ENCODE data around the gene NAV1. TPM values are rescaled to one million over a fixed set of nuclear protein-coding genes. Genes with fewer than 3 reads are reported as not detected.
"Not testable (repeated sequence)": the region's sequence is repeated elsewhere in the genome, so short reads cannot be mapped to it uniquely, and the experiment has no call there.

Gene NAV1
- total and polyA plus RNA-seq, 5 experiments from 2014 or later = 0.10 to 3.0 (median 1.9) TPM

GRCh38 chr1:201545851-201546492 is 7.0 kb downstream of the NAV1 start:
- Mint-ChIP-seq H3K4me3 (no peak overlapping the region), H3K4me1 (peaks cover 0 to 4% (median under 1%) of the 10 kb centered on the region in 4 donors), H3K9me3 (peaks cover 0 to 15% (median 0%) of the 10 kb centered on the region in 9 donors), H3K36me3 (peaks cover 6 to 19% (median 14%) of the 10 kb centered on the region in 3 donors), H3K27me3 (peaks cover 13 to 35% (median 20%) of the 10 kb centered on the region in 5 donors), H3K27ac (no peak overlapping the region)
- ATAC-seq = no peak
- DNase-seq = no peak
- POLR2A ChIA-PET = no interaction called here

- POLR2A ChIA-PET, H3K27ac Mint-ChIP-seq, H3K4me3 Mint-ChIP-seq, H3K36me3 Mint-ChIP-seq, H3K27me3 Mint-ChIP-seq, H3K4me1 Mint-ChIP-seq, DNase-seq, H3K9me3 Mint-ChIP-seq, ATAC-seq: not testable (repeated sequence)
Observed at GRCh38 chr1:201549522-201549921, 10.6 kb downstream of the NAV1 start.

GRCh38 chr1:201551096-201551495 is 12.2 kb downstream of the NAV1 start:
- POLR2A ChIA-PET = no interaction called here
- ATAC-seq (no peak), DNase-seq (no peak)
- Mint-ChIP-seq H3K9me3 (no peaks in the 10 kb centered on the region), H3K4me3 (no peak overlapping the region), H3K4me1 (peaks cover 0 to 1% (median 0%) of the 10 kb centered on the region in 4 donors), H3K27me3 (peaks cover 0 to 4% (median 0%) of the 10 kb centered on the region in 5 donors), H3K36me3 (no peaks in the 10 kb centered on the region), H3K27ac (no peak overlapping the region)

GRCh38 chr1:201551877-201552731 is 13.2 kb downstream of the NAV1 start:
- Mint-ChIP-seq H3K27me3 (peaks cover 0 to 1% (median 0%) of the 10 kb centered on the region in 5 donors), H3K27ac (no peak overlapping the region), H3K4me3 (no peak overlapping the region), H3K9me3 (no peaks in the 10 kb centered on the region), H3K4me1 (peaks cover 0 to 1% (median 0%) of the 10 kb centered on the region in 4 donors), H3K36me3 (no peaks in the 10 kb centered on the region)
- POLR2A ChIA-PET = no interaction called here
- DNase-seq (no peak), ATAC-seq (no peak)

GRCh38 chr1:201552941-201553351 is 14.0 kb downstream of the NAV1 start:
- H3K9me3 Mint-ChIP-seq = no peaks in the 10 kb centered on the region
- no peak for DNase-seq
- H3K4me3 Mint-ChIP-seq = no peak overlapping the region
- peaks cover 0 to 1% (median 0%) of the 10 kb centered on the region in 5 donors for H3K27me3 Mint-ChIP-seq
- H3K27ac Mint-ChIP-seq = no peak overlapping the region
- H3K4me1 Mint-ChIP-seq = peaks cover 0 to 1% (median 0%) of the 10 kb centered on the region in 4 donors
- no peaks in the 10 kb centered on the region for H3K36me3 Mint-ChIP-seq
- ATAC-seq = no peak
- POLR2A ChIA-PET = no interaction called here

GRCh38 chr1:201553496-201554189 is 14.7 kb downstream of the NAV1 start:
- H3K9me3 Mint-ChIP-seq = no peaks in the 10 kb centered on the region
- no peak overlapping the region for H3K4me3 Mint-ChIP-seq
- POLR2A ChIA-PET = no interaction called here
- peaks cover 0 to 1% (median 0%) of the 10 kb centered on the region in 5 donors for H3K27me3 Mint-ChIP-seq
- H3K4me1 Mint-ChIP-seq = peaks cover 0 to 1% (median 0%) of the 10 kb centered on the region in 4 donors
- H3K27ac Mint-ChIP-seq = no peak overlapping the region
- H3K36me3 Mint-ChIP-seq = no peaks in the 10 kb centered on the region
- ATAC-seq = no peak
- DNase-seq = no peak

GRCh38 chr1:201554190-201554600 is 15.3 kb downstream of the NAV1 start:
- no peak for ATAC-seq
- Mint-ChIP-seq H3K36me3 (no peaks in the 10 kb centered on the region), H3K9me3 (no peaks in the 10 kb centered on the region), H3K27me3 (peaks cover 0 to 1% (median 0%) of the 10 kb centered on the region in 5 donors), H3K27ac (no peak overlapping the region), H3K4me1 (peaks cover 0 to 1% (median 0%) of the 10 kb centered on the region in 4 donors), H3K4me3 (no peak overlapping the region)
- POLR2A ChIA-PET = no interaction called here
- DNase-seq = no peak

- ATAC-seq (no peak), DNase-seq (no peak)
- no peak overlapping the region for H3K27ac Mint-ChIP-seq
- POLR2A ChIA-PET = no interaction called here
- H3K9me3 Mint-ChIP-seq = no peaks in the 10 kb centered on the region
- H3K4me3 Mint-ChIP-seq = no peak overlapping the region
- no peaks in the 10 kb centered on the region for H3K36me3 Mint-ChIP-seq
- peaks cover 0 to 1% (median 0%) of the 10 kb centered on the region in 5 donors for H3K27me3 Mint-ChIP-seq
- peaks cover 1 to 5% (median 4%) of the 10 kb centered on the region in 4 donors for H3K4me1 Mint-ChIP-seq
Observed at GRCh38 chr1:201554789-201555592, 16.1 kb downstream of the NAV1 start.

- Mint-ChIP-seq H3K4me1 (peaks cover 1 to 8% (median 4%) of the 10 kb centered on the region in 4 donors), H3K27ac (no peak overlapping the region), H3K4me3 (no peak overlapping the region), H3K36me3 (no peaks in the 10 kb centered on the region), H3K27me3 (peaks cover 0 to 1% (median 0%) of the 10 kb centered on the region in 5 donors), H3K9me3 (no peaks in the 10 kb centered on the region)
- DNase-seq = no peak
- ATAC-seq = no peak
- POLR2A ChIA-PET = no interaction called here
Observed at GRCh38 chr1:201555593-201555945, 16.6 kb downstream of the NAV1 start.

- no peak overlapping the region for H3K4me3 Mint-ChIP-seq
- POLR2A ChIA-PET = no interaction called here
- peak overlapping the region in 1 of 10 donors; percentile 17 for H3K27ac Mint-ChIP-seq
- H3K4me1 Mint-ChIP-seq = peaks cover 1 to 8% (median 4%) of the 10 kb centered on the region in 4 donors
- H3K9me3 Mint-ChIP-seq = no peaks in the 10 kb centered on the region
- peaks cover 0 to 1% (median 0%) of the 10 kb centered on the region in 5 donors for H3K27me3 Mint-ChIP-seq
- ATAC-seq (no peak), DNase-seq (no peak)
- no peaks in the 10 kb centered on the region for H3K36me3 Mint-ChIP-seq
Observed at GRCh38 chr1:201556841-201557571, 18.1 kb downstream of the NAV1 start.

- Mint-ChIP-seq H3K27me3 (peaks cover 0 to 1% (median 0%) of the 10 kb centered on the region in 5 donors), H3K4me1 (peaks cover 1 to 8% (median 3%) of the 10 kb centered on the region in 4 donors), H3K27ac (no peak overlapping the region), H3K36me3 (no peaks in the 10 kb centered on the region), H3K9me3 (no peaks in the 10 kb centered on the region), H3K4me3 (no peak overlapping the region)
- ATAC-seq (no peak), DNase-seq (no peak)
- POLR2A ChIA-PET = no interaction called here
Observed at GRCh38 chr1:201557572-201557958, 18.6 kb downstream of the NAV1 start.

- no peaks in the 10 kb centered on the region for H3K36me3 Mint-ChIP-seq
- DNase-seq (peak; percentile 37 to 76 (median 59)), ATAC-seq (peak; percentile 94 to 97)
- no peak overlapping the region for H3K4me3 Mint-ChIP-seq
- H3K27me3 Mint-ChIP-seq = peaks cover 0 to 1% (median 0%) of the 10 kb centered on the region in 5 donors
- no peak overlapping the region for H3K27ac Mint-ChIP-seq
- no peaks in the 10 kb centered on the region for H3K9me3 Mint-ChIP-seq
- peaks cover 1 to 8% (median 3%) of the 10 kb centered on the region in 4 donors for H3K4me1 Mint-ChIP-seq
- POLR2A ChIA-PET = no interaction called here
Observed at GRCh38 chr1:201559679-201560162, 20.8 kb downstream of the NAV1 start.
